Skeletal muscle satellite cell (primary cell): ENCODE data around the gene KCNN1.

Source experiments
- H3K27me3 ChIP-seq: 2 replicates; pipeline ENCODE4 v1.7.0; 2013; ENCODE audit warnings: low read length; ENCODE audit not compliant: control insufficient read depth, insufficient read depth
- H3K36me3 ChIP-seq: 2 replicates; pipeline ENCODE4 v1.7.0; 2013; ENCODE audit warnings: mild to moderate bottlenecking, control low read depth, low read length; ENCODE audit not compliant: insufficient read depth
- H3K4me1 ChIP-seq: 2 replicates; pipeline ENCODE4 v1.7.0; 2013; ENCODE audit warnings: low read length; ENCODE audit not compliant: control insufficient read depth, insufficient read depth
- H3K4me2 ChIP-seq: 2 replicates; pipeline ENCODE4 v1.7.0; 2013; ENCODE audit warnings: mild to moderate bottlenecking, low read length
- H3K4me3 ChIP-seq: 2 replicates; pipeline ENCODE4 v1.7.0; 2013; ENCODE audit warnings: low read length
- H3K9ac ChIP-seq: 2 replicates; pipeline ENCODE4 v1.7.0; 2013; ENCODE audit warnings: mild to moderate bottlenecking, low read depth, low read length, moderate library complexity
- H3K9me3 ChIP-seq: replicated peaks from 2 replicates; pipeline ENCODE4 v1.7.0; 2013; ENCODE audit warnings: mild to moderate bottlenecking, control low read depth, low read length

KCNN1 gene

DNA sequence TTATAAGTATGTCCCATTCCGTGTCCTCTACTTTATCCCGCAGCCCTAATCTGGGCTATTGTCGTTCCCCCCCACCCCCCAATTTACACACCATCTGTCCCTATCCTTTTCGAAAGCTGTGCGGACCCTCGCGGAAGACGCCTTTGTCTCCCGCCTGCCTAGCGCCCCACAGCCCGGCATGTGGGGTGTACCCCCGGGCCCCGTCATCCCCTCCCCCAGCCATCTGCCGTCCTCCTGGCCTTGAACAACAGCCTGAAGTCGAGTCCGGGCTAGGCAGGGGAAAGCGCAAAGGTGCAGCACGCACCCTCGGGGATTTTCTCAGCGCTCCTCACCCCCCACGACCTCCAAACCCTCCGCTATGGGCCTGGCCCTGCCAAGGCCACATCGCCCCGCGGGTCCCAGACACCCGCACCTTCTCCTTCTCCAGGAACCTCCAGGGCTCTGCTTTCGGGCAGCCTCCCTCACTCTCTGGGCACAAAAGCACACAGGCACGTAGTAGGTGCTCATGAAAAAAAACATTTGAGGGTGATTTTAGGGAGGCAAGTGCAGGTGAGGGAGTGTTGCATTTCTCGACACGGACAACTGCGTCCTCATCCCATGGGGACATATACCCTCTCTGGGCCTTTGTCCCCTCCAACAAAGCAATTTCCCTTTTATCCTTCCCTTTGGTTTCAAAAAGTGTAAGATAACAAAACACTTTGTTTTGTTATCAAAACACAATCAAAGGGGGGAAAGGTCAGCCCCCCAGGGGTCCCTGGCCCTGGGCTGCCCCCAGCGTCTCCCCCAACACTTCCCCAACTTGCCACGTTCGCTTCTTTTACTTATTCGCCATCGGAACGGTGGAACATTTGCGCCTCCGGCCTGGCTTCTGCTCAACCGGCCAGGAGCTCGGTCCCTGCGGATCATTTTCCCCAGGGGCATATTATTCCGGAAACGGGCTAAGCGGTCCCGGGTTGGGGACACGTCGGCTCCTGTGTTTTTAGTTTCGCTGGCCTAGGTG, 17.7 kb upstream of the KCNN1 start:
- no peak overlapping the region for H3K4me3 ChIP-seq
- H3K9me3 ChIP-seq: no peaks in the 10 kb centered on the region
- H3K36me3 ChIP-seq: no peaks in the 10 kb centered on the region
- H3K4me2 ChIP-seq: peak overlapping the region; percentile 77
- H3K4me1 ChIP-seq: peaks cover 14% of the 10 kb centered on the region
- peaks cover 55% of the 10 kb centered on the region for H3K27me3 ChIP-seq
- H3K9ac ChIP-seq: no peak overlapping the region

- Histone ChIP-seq H3K4me1 (peaks cover 14% of the 10 kb centered on the region), H3K36me3 (no peaks in the 10 kb centered on the region), H3K9me3 (no peaks in the 10 kb centered on the region), H3K27me3 (peaks cover 58% of the 10 kb centered on the region), H3K4me3 (no peak overlapping the region), H3K4me2 (peak overlapping the region; percentile 15), H3K9ac (no peak overlapping the region)
Measured at GRCh38 chr19:17949956-17950309, 17.0 kb upstream of the KCNN1 start.

DNA sequence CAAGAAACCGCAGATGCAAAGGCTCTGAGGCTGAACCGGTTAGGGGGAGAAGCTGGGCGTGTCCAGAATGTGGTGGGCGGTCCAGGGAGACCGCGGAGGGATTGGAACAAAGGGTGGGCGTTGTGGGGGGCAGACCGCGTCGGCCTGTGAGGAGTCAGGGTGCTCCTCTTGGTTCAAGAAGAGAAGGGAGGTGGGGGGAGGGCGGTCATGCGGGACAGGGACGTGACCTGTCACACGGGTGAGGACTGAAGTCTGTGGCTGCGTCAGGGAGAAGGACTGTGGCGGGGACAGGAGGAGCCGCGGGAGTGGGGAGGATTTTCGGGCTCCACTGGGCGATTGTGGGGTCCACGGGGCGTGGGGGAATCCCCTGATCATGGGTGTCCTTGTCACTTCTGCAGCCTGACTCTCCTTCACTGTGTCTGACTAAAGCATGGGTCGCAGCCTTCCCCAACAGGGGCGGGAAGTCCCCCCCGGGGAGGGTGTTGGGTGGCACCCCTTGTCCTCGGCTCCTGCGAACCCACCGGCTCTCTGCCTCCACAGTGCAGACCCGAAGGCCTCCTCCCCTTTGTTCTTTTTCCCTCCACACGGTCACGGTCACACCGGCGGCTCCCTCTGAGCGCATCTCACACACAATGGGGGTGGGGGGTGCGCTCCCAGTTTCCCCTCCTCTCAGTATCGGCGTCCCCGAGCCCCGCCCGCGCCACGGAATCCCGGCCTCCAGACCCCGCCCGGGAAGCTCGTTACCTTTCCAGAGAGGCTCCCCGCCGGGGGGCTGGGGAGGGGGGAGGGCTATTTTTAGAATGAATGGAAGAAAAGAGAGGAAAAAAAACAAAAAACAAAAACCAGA, 16.4 kb upstream of the KCNN1 start:
- peak overlapping the region; percentile 15 for H3K4me2 ChIP-seq
- H3K36me3 ChIP-seq: no peaks in the 10 kb centered on the region
- no peak overlapping the region for H3K4me3 ChIP-seq
- peaks cover 58% of the 10 kb centered on the region for H3K27me3 ChIP-seq
- no peak overlapping the region for H3K9ac ChIP-seq
- H3K9me3 ChIP-seq: no peaks in the 10 kb centered on the region
- peaks cover 14% of the 10 kb centered on the region for H3K4me1 ChIP-seq

DNA sequence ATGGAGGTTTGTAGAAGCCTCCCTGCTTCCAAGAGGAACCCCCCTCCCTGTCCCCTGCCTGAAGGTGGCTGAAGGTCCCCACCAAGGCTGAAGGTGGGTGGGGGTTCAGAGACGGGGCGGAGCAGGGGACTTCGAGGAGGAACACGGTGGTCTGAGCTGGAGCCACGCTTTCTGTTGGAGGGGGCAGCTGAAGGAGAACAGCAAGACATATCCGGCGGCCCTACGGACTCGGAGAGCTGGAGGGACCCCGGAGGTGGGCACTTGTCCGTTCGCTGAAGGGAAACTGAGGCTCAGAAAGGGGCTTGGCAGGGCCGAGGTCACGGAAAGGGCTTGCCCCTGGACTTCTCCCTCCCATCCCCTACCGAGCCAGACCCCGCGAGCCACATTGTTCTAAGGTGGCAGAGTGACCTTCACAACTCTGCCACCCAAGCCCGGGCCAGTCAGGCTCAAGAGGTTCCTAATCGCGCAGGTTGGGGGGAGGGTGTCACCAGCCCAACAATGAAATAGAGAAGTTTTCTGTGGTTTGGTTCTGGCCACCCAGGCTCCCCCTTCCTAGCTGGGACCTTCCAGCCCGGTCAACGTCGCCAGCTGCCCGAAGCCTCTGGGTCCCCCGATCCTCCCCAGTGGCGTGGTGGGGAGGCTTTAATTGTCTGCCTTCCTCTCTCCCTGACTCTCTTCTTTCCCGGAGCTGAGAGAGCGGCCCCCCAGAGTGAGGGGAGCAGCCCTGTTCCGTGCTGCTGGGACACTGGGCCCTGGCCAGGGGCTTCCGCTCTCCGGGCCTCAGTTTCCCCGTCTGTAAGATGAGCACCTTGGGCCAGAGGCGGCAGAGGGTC, 15.5 kb upstream of the KCNN1 start:
- H3K9ac ChIP-seq: no peak overlapping the region
- H3K4me3 ChIP-seq: no peak overlapping the region
- H3K27me3 ChIP-seq: peaks cover 59% of the 10 kb centered on the region

GRCh38 chr19:17951990-17952976, 14.6 kb upstream of the KCNN1 start:
- no peaks in the 10 kb centered on the region for H3K9me3 ChIP-seq
- H3K9ac ChIP-seq: no peak overlapping the region
- no peak overlapping the region for H3K4me3 ChIP-seq
- no peak overlapping the region for H3K4me2 ChIP-seq
- peaks cover 11% of the 10 kb centered on the region for H3K4me1 ChIP-seq
- H3K36me3 ChIP-seq: no peaks in the 10 kb centered on the region
- H3K27me3 ChIP-seq: peaks cover 64% of the 10 kb centered on the region

More for the DNA sequence above, 15.5 kb upstream of the KCNN1 start:
- no peaks in the 10 kb centered on the region for H3K36me3 ChIP-seq
- H3K4me2 ChIP-seq: no peak overlapping the region
- peaks cover 14% of the 10 kb centered on the region for H3K4me1 ChIP-seq
- no peaks in the 10 kb centered on the region for H3K9me3 ChIP-seq

DNA sequence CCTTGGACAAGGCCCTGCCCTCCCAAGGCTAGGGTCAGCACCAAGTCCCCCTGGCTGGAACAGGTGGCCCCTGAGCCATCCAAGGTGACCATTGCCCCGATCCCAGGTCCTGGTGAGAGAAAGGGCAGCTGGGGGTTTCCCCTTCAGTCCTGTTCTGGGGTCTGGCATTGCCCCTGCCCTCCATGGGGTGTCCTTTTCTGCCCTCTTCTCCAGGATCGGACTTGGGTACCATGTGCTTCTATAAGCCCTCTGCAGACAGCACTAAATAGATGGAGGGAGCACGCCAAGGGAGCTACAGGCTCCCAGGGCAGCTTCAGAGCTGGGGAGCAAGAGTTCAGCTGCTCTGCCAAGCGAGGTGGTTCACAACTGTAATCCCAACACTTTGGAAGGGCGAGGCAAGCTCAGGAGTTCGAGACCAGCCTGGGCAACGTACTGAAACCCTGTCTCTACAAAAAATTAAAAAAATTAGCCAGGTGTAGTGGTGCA, 13.5 kb upstream of the KCNN1 start:
- Histone ChIP-seq H3K27me3 (peaks cover 74% of the 10 kb centered on the region), H3K4me3 (no peak overlapping the region), H3K4me1 (peaks cover 8% of the 10 kb centered on the region)

GRCh38 chr19:17953869-17954268, 13.0 kb upstream of the KCNN1 start:
- no peaks in the 10 kb centered on the region for H3K36me3 ChIP-seq
- no peak overlapping the region for H3K4me3 ChIP-seq
- peaks cover 71% of the 10 kb centered on the region for H3K27me3 ChIP-seq
- no peaks in the 10 kb centered on the region for H3K9me3 ChIP-seq
- no peak overlapping the region for H3K4me2 ChIP-seq
- H3K4me1 ChIP-seq: peaks cover 8% of the 10 kb centered on the region
- no peak overlapping the region for H3K9ac ChIP-seq

More for the DNA sequence above, 13.5 kb upstream of the KCNN1 start:
- Histone ChIP-seq H3K36me3 (no peaks in the 10 kb centered on the region), H3K9ac (no peak overlapping the region), H3K9me3 (no peaks in the 10 kb centered on the region), H3K4me2 (no peak overlapping the region)

- Histone ChIP-seq H3K9me3 (no peaks in the 10 kb centered on the region), H3K4me2 (no peak overlapping the region), H3K4me3 (no peak overlapping the region), H3K9ac (no peak overlapping the region), H3K36me3 (no peaks in the 10 kb centered on the region), H3K4me1 (peaks cover 8% of the 10 kb centered on the region), H3K27me3 (peaks cover 66% of the 10 kb centered on the region)
Measured at GRCh38 chr19:17954401-17954800, 12.5 kb upstream of the KCNN1 start.

DNA sequence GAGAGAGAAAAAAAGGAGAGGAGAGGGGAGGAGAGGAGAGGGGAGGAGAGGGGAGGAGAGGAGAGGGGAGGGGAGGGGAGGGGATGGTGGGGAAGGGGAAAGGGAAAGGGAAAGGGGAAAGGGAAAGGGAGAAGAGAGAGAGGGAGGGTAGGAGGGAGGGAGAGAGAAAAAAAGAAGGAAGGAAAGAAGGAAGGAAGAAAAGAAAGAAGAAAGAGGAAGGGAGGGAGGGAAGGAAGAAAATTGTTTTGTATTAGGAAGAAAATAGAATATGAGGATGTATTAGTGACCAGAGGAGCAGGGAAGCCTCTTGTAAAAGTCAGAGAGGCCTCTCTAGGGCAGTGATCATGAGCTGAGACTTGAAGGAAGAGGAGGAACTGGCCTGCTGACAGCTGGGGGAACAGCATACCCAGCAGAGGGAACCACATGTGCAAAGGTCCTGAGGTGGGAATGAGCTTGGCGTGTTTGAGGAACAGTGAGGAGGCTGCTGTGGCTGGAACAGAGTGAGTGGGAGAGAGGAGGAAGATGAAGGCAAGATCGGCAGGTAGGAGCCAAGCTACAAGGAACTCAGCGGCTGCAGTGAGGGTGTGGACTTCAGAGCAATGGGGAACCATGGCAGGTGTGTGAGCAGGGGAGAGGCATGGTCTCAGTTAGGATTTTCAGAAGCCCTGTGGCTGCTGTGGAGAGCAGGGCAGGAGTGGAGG, 9.6 kb upstream of the KCNN1 start:
- H3K4me3 ChIP-seq: no peak overlapping the region
- H3K36me3 ChIP-seq: no peaks in the 10 kb centered on the region
- H3K9me3 ChIP-seq: no peaks in the 10 kb centered on the region
- H3K4me2 ChIP-seq: no peak overlapping the region
- H3K27me3 ChIP-seq: peaks cover 45% of the 10 kb centered on the region
- no peaks in the 10 kb centered on the region for H3K4me1 ChIP-seq
- H3K9ac ChIP-seq: no peak overlapping the region

- no peak overlapping the region for H3K4me2 ChIP-seq
- H3K36me3 ChIP-seq: no peaks in the 10 kb centered on the region
- H3K4me3 ChIP-seq: no peak overlapping the region
- H3K9ac ChIP-seq: no peak overlapping the region
- H3K9me3 ChIP-seq: no peaks in the 10 kb centered on the region
- H3K27me3 ChIP-seq: peaks cover 41% of the 10 kb centered on the region
- no peaks in the 10 kb centered on the region for H3K4me1 ChIP-seq
Measured at GRCh38 chr19:17957885-17958284, 9.0 kb upstream of the KCNN1 start.
